HepG2 (cell line): ENCODE measurements around the gene ANKRD13D.

Experiments used
- CBFB ChIP-seq: sonication (generic); formaldehyde crosslinking; IDR thresholded peaks from 2 replicates; pipeline ENCODE4 v1.4.0; 2020; ENCODE audit warnings: missing genetic modification reagents
- CEBPB ChIP-seq: IDR thresholded peaks from 2 replicates; pipeline ENCODE4 v1.6.1; 2011; ENCODE audit warnings: low read depth, low read length, improper control_type of control experiment, borderline replicate concordance
- GABPA ChIP-seq, 2 experiments: IDR thresholded peaks; 2 replicates each; pipeline ENCODE4 v1.6.1; 2011 to 2016; ENCODE audit warnings: low read depth in 2 of 2, low read length in 1 of 2, missing biosample characterization in 1 of 2, missing genetic modification characterization in 1 of 2
- RAD21 ChIP-seq: fragments of 450-650 bp; formaldehyde crosslinking; IDR thresholded peaks from 2 replicates; pipeline ENCODE4 v1.5.0; 2020; ENCODE audit warnings: mild to moderate bottlenecking
- ZFP41 ChIP-seq: sonication (generic); formaldehyde crosslinking; IDR thresholded peaks from 2 replicates; pipeline ENCODE4 v1.4.0; 2020; ENCODE audit warnings: mild to moderate bottlenecking, missing genetic modification reagents, borderline replicate concordance
- TF ChIP-seq, protein P1 (sequence below): sonication (generic); formaldehyde crosslinking; IDR thresholded peaks from 2 replicates; pipeline ENCODE4 v1.4.0; 2020; ENCODE audit warnings: missing genetic modification reagents

DNA sequence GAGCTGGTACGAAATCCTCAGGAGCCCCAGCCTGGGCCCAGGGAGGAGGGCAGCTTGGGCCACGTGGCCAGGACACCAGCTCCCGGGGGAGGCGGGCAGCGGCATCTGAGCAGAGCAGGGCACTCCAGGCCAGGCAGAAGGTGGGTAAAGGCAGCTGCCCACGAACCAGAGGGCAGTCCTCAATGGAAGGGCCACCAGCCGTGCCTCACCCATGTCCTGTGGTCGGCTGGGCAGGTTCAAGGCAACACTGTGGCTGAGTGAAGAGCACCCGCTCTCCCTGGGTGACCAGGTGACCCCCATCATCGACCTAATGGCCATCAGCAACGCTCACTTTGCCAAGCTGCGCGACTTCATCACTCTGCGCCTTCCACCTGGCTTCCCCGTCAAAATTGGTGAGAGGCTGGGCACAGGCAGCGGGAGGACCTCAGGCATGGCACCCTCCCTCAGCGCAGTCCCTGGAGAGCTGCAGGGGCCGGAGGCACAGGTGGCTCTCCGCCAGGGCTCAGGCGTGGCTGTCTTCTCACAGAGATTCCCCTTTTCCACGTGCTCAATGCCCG lies 11.7 kb downstream of the ANKRD13D start:
- no peak for TF ChIP-seq GABPA (IDR thresholded peaks at IDR 0.05; ENCODE audit: low read depth, low read length)
- no peak for TF ChIP-seq GABPA (CRISPR knock-in tag; IDR thresholded peaks at IDR 0.05; ENCODE audit: low read depth)
- TF ChIP-seq, protein P1, sequence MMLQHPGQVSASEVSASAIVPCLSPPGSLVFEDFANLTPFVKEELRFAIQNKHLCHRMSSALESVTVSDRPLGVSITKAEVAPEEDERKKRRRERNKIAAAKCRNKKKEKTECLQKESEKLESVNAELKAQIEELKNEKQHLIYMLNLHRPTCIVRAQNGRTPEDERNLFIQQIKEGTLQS: no peak
- no peak for TF ChIP-seq ZFP41 (CRISPR knock-in tag)
- TF ChIP-seq CBFB (CRISPR knock-in tag): no peak
- no peak for TF ChIP-seq RAD21 (CRISPR knock-in tag)
- no peak for TF ChIP-seq CEBPB
